Fibroblast of skin of abdomen (primary cell): ENCODE measurements around the gene RALGPS2.

Experiments used
- DNase-seq: peaks from one replicate; pipeline ENCODE4 v3.0.0-alpha.2; 2013

RALGPS2 gene

GRCh38 chr1:178869119-178869697, 144.2 kb downstream of the RALGPS2 start:
- peak; percentile 56 for DNase-seq

- DNase-seq, result no peak
Measured at GRCh38 chr1:178870221-178870620, 145.2 kb downstream of the RALGPS2 start.

GRCh38 chr1:178870944-178871343, 145.9 kb downstream of the RALGPS2 start, which contains the start of gene ANGPTL1:
ANGPTL1 (minus strand) TSS chr1:178871077; CDS start chr1:178865776, 5,301 bp downstream.
- peak; percentile 45 for DNase-seq

GRCh38 chr1:178871551-178872320, 146.7 kb downstream of the RALGPS2 start:
- no peak for DNase-seq

GRCh38 chr1:178874966-178875365, 149.9 kb downstream of the RALGPS2 start:
- no peak for DNase-seq

- no peak for DNase-seq
Measured at GRCh38 chr1:178875936-178876335, 150.9 kb downstream of the RALGPS2 start.

- DNase-seq, result no peak
Measured at GRCh38 chr1:178877896-178878295, 152.9 kb downstream of the RALGPS2 start.

GRCh38 chr1:178881950-178882349, 156.9 kb downstream of the RALGPS2 start:
- no peak for DNase-seq

- no peak for DNase-seq
Measured at GRCh38 chr1:178885869-178886268, 160.8 kb downstream of the RALGPS2 start.

- DNase-seq, result no peak
Measured at GRCh38 chr1:178886551-178886950, 161.5 kb downstream of the RALGPS2 start.

- no peak for DNase-seq
Measured at GRCh38 chr1:178895928-178896327, 170.9 kb downstream of the RALGPS2 start.

- DNase-seq, result no peak
Measured at GRCh38 chr1:178898401-178898800, 173.4 kb downstream of the RALGPS2 start.

GRCh38 chr1:178899402-178899801, 174.4 kb downstream of the RALGPS2 start:
- no peak for DNase-seq

GRCh38 chr1:178901482-178902125, 176.6 kb downstream of the RALGPS2 start:
- no peak for DNase-seq

- peak; percentile 82 for DNase-seq
Measured at GRCh38 chr1:178908358-178908757, 183.3 kb downstream of the RALGPS2 start.

GRCh38 chr1:178910023-178910422, 185.0 kb downstream of the RALGPS2 start:
- no peak for DNase-seq

- peak; percentile 16 for DNase-seq
Measured at GRCh38 chr1:178912597-178912996, 187.6 kb downstream of the RALGPS2 start.

- no peak for DNase-seq
Measured at GRCh38 chr1:178916448-178917174, 191.6 kb downstream of the RALGPS2 start.

- DNase-seq, result no peak
Measured at GRCh38 chr1:178918308-178918707, 193.3 kb downstream of the RALGPS2 start.

- no peak for DNase-seq
Measured at GRCh38 chr1:178918955-178919354, 193.9 kb downstream of the RALGPS2 start.

- DNase-seq, result no peak
Measured at GRCh38 chr1:178919581-178919980, 194.5 kb downstream of the RALGPS2 start.

- no peak for DNase-seq
Measured at GRCh38 chr1:178921499-178921898, 196.5 kb downstream of the RALGPS2 start.

- no peak for DNase-seq
Measured at GRCh38 chr1:178923512-178923911, 198.5 kb downstream of the RALGPS2 start.
